Trophoblast cell (in vitro differentiated cells and primary cell): ENCODE results near the gene ODAD4.

Experiments
- DNase-seq, 2 donors: peaks; one replicate each; pipeline ENCODE4 v3.0.0-alpha.2; 2016
- H2AFZ ChIP-seq: 2 replicates; pipeline ENCODE4 v1.6.1; 2013; ENCODE audit warnings: low read length, moderate library complexity, mild to moderate bottlenecking; ENCODE audit not compliant: insufficient read depth, poor library complexity
- H2AK5ac ChIP-seq: 2 replicates; pipeline ENCODE4 v1.6.1; 2013; ENCODE audit warnings: mild to moderate bottlenecking, low read length
- H2BK120ac ChIP-seq: 2 replicates; pipeline ENCODE4 v1.6.1; 2013; ENCODE audit warnings: low read length, mild to moderate bottlenecking, moderate library complexity; ENCODE audit not compliant: insufficient read depth, poor library complexity
- H2BK12ac ChIP-seq: 2 replicates; pipeline ENCODE4 v1.6.1; 2013; ENCODE audit warnings: mild to moderate bottlenecking, low read length, moderate library complexity
- H2BK5ac ChIP-seq: 2 replicates; pipeline ENCODE4 v1.6.1; 2013; ENCODE audit warnings: low read length, low read depth, moderate library complexity, mild to moderate bottlenecking; ENCODE audit not compliant: poor library complexity
- H3K14ac ChIP-seq: 2 replicates; pipeline ENCODE4 v1.6.1; 2013; ENCODE audit warnings: mild to moderate bottlenecking, low read length
- H3K18ac ChIP-seq: 2 replicates; pipeline ENCODE4 v1.6.1; 2013; ENCODE audit warnings: mild to moderate bottlenecking, low read length
- H3K23ac ChIP-seq: 2 replicates; pipeline ENCODE4 v1.6.1; 2013; ENCODE audit warnings: low read length
- H3K27ac ChIP-seq: 2 replicates; pipeline ENCODE4 v1.5.1; 2013; ENCODE audit warnings: low read depth, mild to moderate bottlenecking, inconsistent platforms, low read length, moderate library complexity
- H3K27me3 ChIP-seq: 2 replicates; pipeline ENCODE4 v1.6.1; 2013; ENCODE audit warnings: inconsistent platforms, mild to moderate bottlenecking, low read length, moderate library complexity; ENCODE audit not compliant: insufficient read depth
- H3K36me3 ChIP-seq, 2 experiments: 1 replicate in 1 of 2; 2 replicates in 1 of 2; pipeline ENCODE4 v1.6.1; 2013; ENCODE audit warnings: low read length in 2 of 2, mild to moderate bottlenecking in 2 of 2, moderate library complexity in 1 of 2; ENCODE audit not compliant: insufficient read depth in 2 of 2, control insufficient read depth in 1 of 2
- H3K4ac ChIP-seq: 2 replicates; pipeline ENCODE4 v1.6.1; 2013; ENCODE audit warnings: low read depth, mild to moderate bottlenecking, low read length, moderate library complexity
- H3K4me1 ChIP-seq, 2 experiments: 1 replicate in 1 of 2; 2 replicates in 1 of 2; pipeline ENCODE4 v1.6.1; 2013; ENCODE audit warnings: low read length in 2 of 2, mild to moderate bottlenecking in 2 of 2, moderate library complexity in 1 of 2; ENCODE audit not compliant: insufficient read depth in 2 of 2, control insufficient read depth in 1 of 2
- H3K4me2 ChIP-seq: 2 replicates; pipeline ENCODE4 v1.6.1; 2013; ENCODE audit warnings: inconsistent platforms, mild to moderate bottlenecking, low read length, moderate library complexity
- H3K4me3 ChIP-seq: 2 replicates; pipeline ENCODE4 v1.5.1; 2013; ENCODE audit warnings: mild to moderate bottlenecking, low read depth, low read length, inconsistent platforms
- H3K79me1 ChIP-seq: one replicate; pipeline ENCODE4 v1.6.1; 2013; ENCODE audit warnings: low read length
- H3K79me2 ChIP-seq: 2 replicates; pipeline ENCODE4 v1.6.1; 2013; ENCODE audit warnings: low read length, mild to moderate bottlenecking; ENCODE audit not compliant: control insufficient read depth, insufficient read depth, poor library complexity
- H3K9ac ChIP-seq: 2 replicates; pipeline ENCODE4 v1.6.1; 2013; ENCODE audit warnings: mild to moderate bottlenecking, low read length
- H3K9me3 ChIP-seq: 2 replicates; pipeline ENCODE4 v1.6.1; 2013; ENCODE audit warnings: low read depth, mild to moderate bottlenecking, control low read depth, inconsistent platforms, low read length; ENCODE audit not compliant: insufficient read depth
- H4K12ac ChIP-seq: 2 replicates; pipeline ENCODE4 v1.6.1; 2013; ENCODE audit warnings: low read depth, mild to moderate bottlenecking, low read length, moderate library complexity
- H4K8ac ChIP-seq: 2 replicates; pipeline ENCODE4 v1.6.1; 2013; ENCODE audit warnings: low read depth, mild to moderate bottlenecking, low read length, moderate library complexity
- H4K91ac ChIP-seq: one replicate; pipeline ENCODE4 v1.6.1; 2013; ENCODE audit warnings: low read depth, mild to moderate bottlenecking, low read length, moderate library complexity
- WGBS: extraction: QIAGEN DNeasy Blood & Tissue Kit; methylation state at CpG from one replicate; pipeline ENCODE4 v1.1.7; 2013; ENCODE audit warnings: missing lambda C conversion rate; ENCODE audit not compliant: insufficient read length, insufficient coverage; ENCODE audit errors: extremely low coverage; 5-methylcytosine and 5-hydroxymethylcytosine counted together

The ODAD4 gene

DNA sequence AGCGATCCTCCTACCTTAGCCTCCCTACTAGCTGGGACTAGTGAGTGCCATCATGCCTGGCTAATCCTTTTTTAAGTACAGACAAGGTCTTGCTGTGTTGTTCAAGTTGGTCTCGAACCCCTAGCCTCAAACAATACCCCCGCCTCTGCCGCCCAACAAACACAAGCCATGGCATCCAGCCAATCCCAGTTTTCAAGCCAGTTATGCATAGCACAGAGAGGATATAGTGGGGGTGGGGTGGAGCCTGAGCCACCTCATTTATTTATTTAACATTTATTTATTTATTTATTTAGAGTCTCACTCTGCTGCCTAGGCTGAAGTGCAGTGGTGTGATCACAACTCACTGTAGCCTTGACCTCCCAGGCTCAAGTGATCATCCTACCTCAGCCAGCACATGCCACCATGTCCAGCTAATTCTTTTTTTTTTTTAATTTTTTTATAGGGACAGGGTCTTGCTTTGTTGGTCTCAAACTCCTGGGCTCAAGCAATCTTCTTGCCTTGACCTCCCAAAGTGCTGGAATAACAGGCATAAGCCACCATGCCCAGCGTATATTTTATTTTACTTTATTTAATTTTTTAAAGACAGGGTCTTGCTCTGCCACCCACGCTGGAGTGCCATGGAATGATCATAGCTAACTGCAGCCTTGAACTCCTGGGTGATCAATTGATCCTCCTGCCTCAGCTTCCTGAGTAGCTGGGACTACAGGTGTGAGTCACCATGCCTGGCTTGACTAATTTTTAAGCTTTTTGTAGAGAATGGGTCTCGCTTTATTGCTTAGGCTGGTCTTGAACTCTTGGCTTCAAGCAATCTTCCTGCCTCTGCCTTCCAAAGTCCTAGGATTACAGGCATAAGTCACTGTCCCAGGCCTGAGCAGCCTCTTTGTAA, 39.0 kb upstream of the ODAD4 start:
- Histone ChIP-seq H3K79me2 (no peaks in the 10 kb centered on the region), H3K4me3 (no peak overlapping the region), H2AFZ (no peak overlapping the region), H3K9me3 (peaks cover 3% of the 10 kb centered on the region), H2BK120ac (no peak overlapping the region), H3K27ac (no peak overlapping the region), H3K4me1 (peaks cover 0 to 13% of the 10 kb centered on the region in 2 experiments), H4K91ac (no peak overlapping the region), H3K14ac (no peak overlapping the region), H3K18ac (no peak overlapping the region), H4K8ac (no peak overlapping the region), H3K4me2 (no peak overlapping the region), H2BK12ac (no peak overlapping the region), H3K23ac (no peak overlapping the region), H3K4ac (no peak overlapping the region), H3K9ac (no peak overlapping the region), H3K27me3 (no peaks in the 10 kb centered on the region), H4K12ac (no peak overlapping the region), H2BK5ac (no peak overlapping the region), H3K36me3 (peaks cover 77 to 82% of the 10 kb centered on the region in 2 experiments), H2AK5ac (no peak overlapping the region), H3K79me1 (no peaks in the 10 kb centered on the region)
- DNase-seq, result no peak
- WGBS, result no CpG with 5 or more reads among the region's 7 CpGs

DNA sequence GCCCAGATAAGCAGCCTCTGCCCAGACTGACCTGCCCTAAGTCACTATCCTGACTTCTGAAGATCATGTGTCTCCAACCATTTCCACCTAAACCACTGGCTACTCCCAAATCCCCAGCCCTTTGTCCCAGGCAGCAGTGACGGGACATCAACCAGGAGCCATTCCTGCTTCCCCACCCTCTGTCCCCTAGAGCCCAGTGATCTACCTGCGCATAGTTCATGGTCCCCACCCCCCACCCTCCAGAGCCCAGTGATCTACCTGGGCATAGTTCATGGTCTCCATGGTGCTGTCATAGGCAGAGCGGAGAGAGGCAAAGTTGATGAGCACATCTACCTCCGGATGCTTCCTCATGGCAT, 38.4 kb upstream of the ODAD4 start:
- Histone ChIP-seq H3K36me3 (peaks cover 77 to 82% of the 10 kb centered on the region in 2 experiments), H3K4me1 (peaks cover 0 to 13% of the 10 kb centered on the region in 2 experiments), H2AFZ (no peak overlapping the region), H3K23ac (no peak overlapping the region), H3K9ac (no peak overlapping the region), H3K27ac (no peak overlapping the region), H4K8ac (no peak overlapping the region), H2BK120ac (no peak overlapping the region), H3K79me2 (no peaks in the 10 kb centered on the region), H4K91ac (no peak overlapping the region), H3K4me2 (no peak overlapping the region), H3K14ac (no peak overlapping the region), H3K79me1 (no peaks in the 10 kb centered on the region), H3K9me3 (peaks cover 3% of the 10 kb centered on the region), H3K18ac (no peak overlapping the region), H3K27me3 (no peaks in the 10 kb centered on the region), H4K12ac (no peak overlapping the region), H3K4me3 (no peak overlapping the region), H3K4ac (no peak overlapping the region), H2AK5ac (no peak overlapping the region), H2BK5ac (no peak overlapping the region), H2BK12ac (no peak overlapping the region)
- no peak for DNase-seq
- WGBS, result no CpG with 5 or more reads among the region's 4 CpGs

DNA sequence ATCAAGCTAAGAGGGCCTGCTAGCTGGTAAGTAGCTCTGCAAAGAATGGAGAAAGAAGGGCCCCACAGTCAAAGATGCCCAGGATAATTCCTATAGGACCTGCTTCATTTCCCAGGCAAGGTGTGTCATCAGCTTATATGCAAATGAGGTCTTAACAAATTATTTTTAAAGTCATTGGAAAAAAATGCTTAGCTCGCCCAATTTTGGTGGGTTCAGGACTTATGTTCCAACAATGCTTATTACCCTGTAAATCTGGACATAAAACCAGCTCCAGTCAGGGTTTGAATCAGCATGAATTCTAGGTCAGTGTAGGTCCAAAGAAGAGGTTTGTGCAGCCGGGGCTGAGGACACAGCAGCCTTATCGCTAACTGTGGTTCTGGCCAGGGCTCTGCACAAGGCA, 37.0 kb upstream of the ODAD4 start:
- Histone ChIP-seq H3K27me3 (no peaks in the 10 kb centered on the region), H3K4me2 (no peak overlapping the region), H3K23ac (no peak overlapping the region), H3K4ac (no peak overlapping the region), H4K8ac (no peak overlapping the region), H3K27ac (no peak overlapping the region), H2BK12ac (no peak overlapping the region), H3K18ac (no peak overlapping the region), H2AFZ (no peak overlapping the region), H2BK5ac (no peak overlapping the region), H2BK120ac (no peak overlapping the region), H4K91ac (no peak overlapping the region), H3K79me1 (no peaks in the 10 kb centered on the region), H2AK5ac (no peak overlapping the region), H3K14ac (no peak overlapping the region), H3K4me3 (no peak overlapping the region), H3K4me1 (peaks cover 0 to 13% of the 10 kb centered on the region in 2 experiments), H4K12ac (no peak overlapping the region), H3K9me3 (peaks cover 1% of the 10 kb centered on the region), H3K9ac (no peak overlapping the region), H3K36me3 (peaks cover 75 to 82% of the 10 kb centered on the region in 2 experiments), H3K79me2 (no peaks in the 10 kb centered on the region)
- WGBS, result no CpG with 5 or more reads among the region's 3 CpGs
- DNase-seq, result no peak

DNA sequence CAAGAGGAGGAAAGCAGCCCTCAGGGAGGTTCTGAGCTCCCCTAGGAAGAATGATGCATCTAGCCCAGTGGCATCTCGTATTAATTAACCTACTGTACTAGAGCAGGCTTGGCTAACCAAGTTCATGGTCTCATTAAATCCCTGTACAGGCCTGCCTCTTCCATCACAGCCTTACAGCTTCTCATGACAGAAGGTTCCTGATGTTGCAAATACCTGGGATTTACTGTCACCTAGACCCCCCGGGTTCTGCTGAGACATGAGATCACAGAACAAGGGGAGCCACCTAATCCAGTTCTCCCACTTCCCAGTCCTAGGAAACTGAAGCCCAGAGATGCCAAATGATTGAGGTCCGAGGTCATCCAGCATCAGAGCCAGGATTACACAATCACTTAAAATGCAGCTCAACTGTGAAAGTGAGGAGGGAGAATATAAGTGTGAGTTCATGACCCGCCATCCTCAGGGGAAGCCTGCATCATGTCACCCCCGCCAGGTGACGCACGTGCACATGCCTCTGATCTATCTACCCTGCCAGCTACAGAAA, 35.6 kb upstream of the ODAD4 start:
- Histone ChIP-seq H2BK120ac (no peak overlapping the region), H3K4me1 (peaks cover 0 to 13% of the 10 kb centered on the region in 2 experiments), H2AFZ (no peak overlapping the region), H4K8ac (no peak overlapping the region), H3K4ac (no peak overlapping the region), H3K9me3 (peaks cover 1% of the 10 kb centered on the region), H3K27ac (no peak overlapping the region), H3K27me3 (no peaks in the 10 kb centered on the region), H4K91ac (no peak overlapping the region), H2BK12ac (no peak overlapping the region), H3K36me3 (peaks cover 76 to 84% of the 10 kb centered on the region in 2 experiments), H3K23ac (no peak overlapping the region), H3K4me3 (no peak overlapping the region), H3K9ac (no peak overlapping the region), H2BK5ac (no peak overlapping the region), H4K12ac (no peak overlapping the region), H3K4me2 (peak overlapping the region; percentile 8), H3K18ac (no peak overlapping the region), H2AK5ac (no peak overlapping the region), H3K79me1 (no peaks in the 10 kb centered on the region), H3K14ac (no peak overlapping the region), H3K79me2 (no peaks in the 10 kb centered on the region)
- peak; percentile 97 to 98 for DNase-seq
- no CpG with 5 or more reads among the region's 7 CpGs for WGBS
